ENCODE data around the gene ASTN2. TPM values are rescaled to one million over a fixed set of nuclear protein-coding genes. Genes with fewer than 3 reads are reported as not detected.

The ASTN2 gene
- total and polyA plus RNA-seq, 10 of the 15 experiments (the other 5 are each of a cell fraction or from before 2014, with no cell fraction given), result 1.4 to 15.7 (median 7.0) TPM

DNA sequence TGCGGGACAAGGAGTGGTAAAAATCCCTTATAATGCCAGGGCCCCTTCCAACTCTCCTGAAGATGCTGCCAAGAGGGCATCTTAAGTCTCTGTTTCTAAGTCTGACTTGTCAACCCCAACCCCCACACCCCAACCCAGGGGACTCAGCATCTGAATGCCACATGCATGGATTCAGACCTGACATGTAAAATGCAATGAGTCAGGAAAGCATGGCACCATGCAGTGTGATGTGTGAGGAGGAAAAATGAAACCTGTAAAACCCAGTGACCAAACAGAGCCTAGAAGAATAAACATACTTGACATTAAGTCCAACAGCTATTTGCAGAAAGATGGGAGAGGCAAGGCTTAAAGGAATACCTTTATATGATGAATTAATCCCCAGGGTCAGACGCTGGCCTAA lies 112.4 kb downstream of the ASTN2 start:
- Histone ChIP-seq H3K4me1 (ENCODE audit: control insufficient read depth, insufficient read depth, low read length) (no peaks in the 10 kb centered on the region), H3K79me2 (ENCODE audit: control insufficient read depth, insufficient read depth, low read length) (no peaks in the 10 kb centered on the region), H3K27ac (ENCODE audit: control insufficient read depth, insufficient read depth) (no peak overlapping the region), H3K36me3 (ENCODE audit: control insufficient read depth in 2 of 2, insufficient read depth in 2 of 2, low read length in 1 of 2) (no peaks in the 10 kb centered on the region), H4K20me1 (ENCODE audit: control insufficient read depth, insufficient read depth) (no peaks in the 10 kb centered on the region), H3K4me3 (no peak overlapping the region), H3K4me2 (ENCODE audit: control insufficient read depth, insufficient read depth) (no peak overlapping the region), H3K9ac (ENCODE audit: control insufficient read depth, insufficient read depth, low read length) (no peak overlapping the region), H3K9me3 (replicated peaks; ENCODE audit: control insufficient read depth, insufficient read depth, low read length) (no peaks in the 10 kb centered on the region), H2AFZ (ENCODE audit: control insufficient read depth, low read depth, low read length) (no peak overlapping the region), H3K27me3 (replicated peaks in 1 of 2; ENCODE audit: control insufficient read depth in 2 of 2, insufficient read depth in 2 of 2, low read length in 1 of 2) (no peaks in the 10 kb centered on the region; a peak in 1 of 4 replicates)
- BruUV-seq (replicated peaks), result no TSS peak
- in situ Hi-C loops (cut with MboI) (no loop called here), intact Hi-C loops (cut with micrococcal nuclease; ENCODE audit: unreplicated experiment) (no loop called here)
- RAD21 ChIA-PET (ENCODE audit: unreplicated experiment), result no interaction called here
- no peak for TF ChIP-seq POU2F2 (IDR thresholded peaks at IDR 0.05; ENCODE audit: borderline replicate concordance, low read depth, low read length)
- TF ChIP-seq DPF2 (IDR thresholded peaks at IDR 0.05), result no peak
- TF ChIP-seq, protein P1, sequence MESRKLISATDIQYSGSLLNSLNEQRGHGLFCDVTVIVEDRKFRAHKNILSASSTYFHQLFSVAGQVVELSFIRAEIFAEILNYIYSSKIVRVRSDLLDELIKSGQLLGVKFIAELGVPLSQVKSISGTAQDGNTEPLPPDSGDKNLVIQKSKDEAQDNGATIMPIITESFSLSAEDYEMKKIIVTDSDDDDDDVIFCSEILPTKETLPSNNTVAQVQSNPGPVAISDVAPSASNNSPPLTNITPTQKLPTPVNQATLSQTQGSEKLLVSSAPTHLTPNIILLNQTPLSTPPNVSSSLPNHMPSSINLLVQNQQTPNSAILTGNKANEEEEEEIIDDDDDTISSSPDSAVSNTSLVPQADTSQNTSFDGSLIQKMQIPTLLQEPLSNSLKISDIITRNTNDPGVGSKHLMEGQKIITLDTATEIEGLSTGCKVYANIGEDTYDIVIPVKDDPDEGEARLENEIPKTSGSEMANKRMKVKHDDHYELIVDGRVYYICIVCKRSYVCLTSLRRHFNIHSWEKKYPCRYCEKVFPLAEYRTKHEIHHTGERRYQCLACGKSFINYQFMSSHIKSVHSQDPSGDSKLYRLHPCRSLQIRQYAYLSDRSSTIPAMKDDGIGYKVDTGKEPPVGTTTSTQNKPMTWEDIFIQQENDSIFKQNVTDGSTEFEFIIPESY (IDR thresholded peaks at IDR 0.05), result no peak
- no peak for TF ChIP-seq RUNX3 (IDR thresholded peaks at IDR 0.05; ENCODE audit: low read length)
- TF ChIP-seq, protein P2, sequence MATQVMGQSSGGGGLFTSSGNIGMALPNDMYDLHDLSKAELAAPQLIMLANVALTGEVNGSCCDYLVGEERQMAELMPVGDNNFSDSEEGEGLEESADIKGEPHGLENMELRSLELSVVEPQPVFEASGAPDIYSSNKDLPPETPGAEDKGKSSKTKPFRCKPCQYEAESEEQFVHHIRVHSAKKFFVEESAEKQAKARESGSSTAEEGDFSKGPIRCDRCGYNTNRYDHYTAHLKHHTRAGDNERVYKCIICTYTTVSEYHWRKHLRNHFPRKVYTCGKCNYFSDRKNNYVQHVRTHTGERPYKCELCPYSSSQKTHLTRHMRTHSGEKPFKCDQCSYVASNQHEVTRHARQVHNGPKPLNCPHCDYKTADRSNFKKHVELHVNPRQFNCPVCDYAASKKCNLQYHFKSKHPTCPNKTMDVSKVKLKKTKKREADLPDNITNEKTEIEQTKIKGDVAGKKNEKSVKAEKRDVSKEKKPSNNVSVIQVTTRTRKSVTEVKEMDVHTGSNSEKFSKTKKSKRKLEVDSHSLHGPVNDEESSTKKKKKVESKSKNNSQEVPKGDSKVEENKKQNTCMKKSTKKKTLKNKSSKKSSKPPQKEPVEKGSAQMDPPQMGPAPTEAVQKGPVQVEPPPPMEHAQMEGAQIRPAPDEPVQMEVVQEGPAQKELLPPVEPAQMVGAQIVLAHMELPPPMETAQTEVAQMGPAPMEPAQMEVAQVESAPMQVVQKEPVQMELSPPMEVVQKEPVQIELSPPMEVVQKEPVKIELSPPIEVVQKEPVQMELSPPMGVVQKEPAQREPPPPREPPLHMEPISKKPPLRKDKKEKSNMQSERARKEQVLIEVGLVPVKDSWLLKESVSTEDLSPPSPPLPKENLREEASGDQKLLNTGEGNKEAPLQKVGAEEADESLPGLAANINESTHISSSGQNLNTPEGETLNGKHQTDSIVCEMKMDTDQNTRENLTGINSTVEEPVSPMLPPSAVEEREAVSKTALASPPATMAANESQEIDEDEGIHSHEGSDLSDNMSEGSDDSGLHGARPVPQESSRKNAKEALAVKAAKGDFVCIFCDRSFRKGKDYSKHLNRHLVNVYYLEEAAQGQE (IDR thresholded peaks at IDR 0.05; ENCODE audit: low read depth, low read length), result no peak
- TF ChIP-seq CHD4 (IDR thresholded peaks at IDR 0.05), result no peak
- TF ChIP-seq MTA3 (IDR thresholded peaks at IDR 0.05; ENCODE audit: borderline replicate concordance, low read length), result no peak
- no peak for TF ChIP-seq CBX5 (IDR thresholded peaks at IDR 0.05; ENCODE audit: low read depth)
- TF ChIP-seq PAX5 (IDR thresholded peaks at IDR 0.05; ENCODE audit: borderline replicate concordance, low read depth, low read length), result no peak
- TF ChIP-seq FOXK2 (IDR thresholded peaks at IDR 0.05), result no peak
- no peak for TF ChIP-seq NRF1 (conservative IDR thresholded peaks at IDR 0.05; ENCODE audit: low read depth, low read length)
- WGBS (ENCODE audit: insufficient coverage, insufficient replicate concordance, low lambda C conversion rate, missing lambda C conversion rate), result 0% methylated on average over 2 of the region's 2 CpGs
- SMC1A ChIA-PET (ENCODE audit: uncharacterized antibody, unreplicated experiment), result no interaction called here
- POLR2A ChIA-PET, result no interaction called here
- FAIRE-seq, result no peak
- no peak for DNase-seq (ENCODE audit: low read depth, low spot score)
- CTCF ChIA-PET, result no interaction called here
- ATAC-seq, result no peak
